B cell (primary cell): Measurements from ENCODE around the gene ATXN1. TPM values are rescaled to one million over a fixed set of nuclear protein-coding genes. Genes with fewer than 3 reads are reported as not detected.

Experiments used
- ATAC-seq: fragments of 200-7000 bp; cut with Tn5 transposase; one replicate; pipeline ENCODE4 v1.10.0; 2021; ENCODE audit warnings: low read depth, mild to moderate bottlenecking, moderate number of reproducible peaks, moderate library complexity
- CTCF ChIA-PET: fragments of 350-600 bp; sonication (Branson Sonifier 250); formaldehyde crosslinking; loops from one replicate; lab custom pipeline; 2021; ENCODE audit warnings: antibody characterized with exemption, inconsistent platforms; lab: Charles Lee
- POLR2A ChIA-PET: fragments of 350-600 bp; sonication (Branson Sonifier 250); formaldehyde crosslinking; loops from one replicate; lab custom pipeline; 2021; ENCODE audit warnings: antibody characterized with exemption; lab: Charles Lee
- DNase-seq: peaks from one replicate; pipeline ENCODE4 v3.0.0; 2013
- H2AFZ ChIP-seq: 2 replicates; pipeline ENCODE4 v1.6.1; 2012; ENCODE audit warnings: mild to moderate bottlenecking, low read depth, low read length; ENCODE audit not compliant: insufficient read depth, poor library complexity, severe bottlenecking
- H3K27ac ChIP-seq, 2 donors: 1 replicate in 1 of 2; 2 replicates in 1 of 2; pipeline ENCODE4 v1.5.1; 2012 to 2013; ENCODE audit warnings: low read length in 2 of 2, mild to moderate bottlenecking in 2 of 2, moderate library complexity in 1 of 2
- H3K27me3 ChIP-seq, 4 experiments: fragments of 200-600 bp in 1 of 4; sonication (generic) in 1 of 4; replicated peaks in 1 of 4; 1 replicate in 2 of 4; 2 replicates in 2 of 4; pipeline versions ENCODE4 v1.6.1 to v1.7.0; 2013 to 2016; ENCODE audit warnings: low read length in 3 of 4, mild to moderate bottlenecking in 2 of 4, mixed read lengths in 1 of 4, moderate library complexity in 1 of 4; ENCODE audit not compliant: insufficient read depth in 4 of 4, control insufficient read depth in 3 of 4; ENCODE audit errors: control extremely low read depth in 1 of 4
- H3K36me3 ChIP-seq, 2 experiments: replicated peaks in 1 of 2; 1 replicate in 1 of 2; 2 replicates in 1 of 2; pipeline versions ENCODE4 v1.6.1 to v1.7.1; 2013; ENCODE audit warnings: low read length in 1 of 2; ENCODE audit not compliant: insufficient read depth in 2 of 2, control insufficient read depth in 1 of 2; ENCODE audit errors: control extremely low read depth in 1 of 2, extremely low read depth in 1 of 2
- H3K4me1 ChIP-seq, 2 donors: fragments of 200-600 bp in 1 of 2; sonication (generic) in 1 of 2; 1 replicate in 1 of 2; 2 replicates in 1 of 2; pipeline versions ENCODE4 v1.5.1 to v1.6.1; 2013 to 2017; ENCODE audit warnings: low read length in 2 of 2; ENCODE audit not compliant: control insufficient read depth in 2 of 2, insufficient read depth in 2 of 2
- H3K4me2 ChIP-seq: replicated peaks from 2 replicates; pipeline ENCODE3; 2012; ENCODE audit warnings: mild to moderate bottlenecking, low read depth, low read length; ENCODE audit not compliant: poor library complexity, severe bottlenecking
- H3K4me3 ChIP-seq, 5 experiments: fragments of 200-600 bp in 1 of 5; sonication (generic) in 1 of 5; 1 replicate in 3 of 5; 2 replicates in 2 of 5; pipeline versions ENCODE4 v1.5.1 to v1.7.0; 2011 to 2016; ENCODE audit warnings: low read length in 4 of 5, mild to moderate bottlenecking in 4 of 5, low read depth in 2 of 5, control low read depth in 1 of 5, moderate library complexity in 1 of 5; ENCODE audit not compliant: insufficient read depth in 1 of 5; ENCODE audit errors: control extremely low read depth in 1 of 5, extremely low read depth in 1 of 5
- H3K79me2 ChIP-seq: fragments of 200-600 bp; sonication (generic); one replicate; pipeline ENCODE4 v1.6.0; 2016; ENCODE audit warnings: low read length; ENCODE audit not compliant: control insufficient read depth, insufficient read depth
- H3K9ac ChIP-seq: fragments of 200-600 bp; sonication (generic); 2 replicates; pipeline ENCODE4 v1.6.1; 2017; ENCODE audit warnings: mild to moderate bottlenecking, low read length, moderate library complexity
- H3K9me3 ChIP-seq, 3 donors: one replicate each; pipeline versions ENCODE4 v1.6.1 to v1.7.1; 2013; ENCODE audit warnings: low read length in 2 of 3; ENCODE audit not compliant: control insufficient read depth in 2 of 3, insufficient read depth in 1 of 3; ENCODE audit errors: control extremely low read depth in 1 of 3
- H4K20me1 ChIP-seq: 2 replicates; pipeline ENCODE4 v1.6.0; 2012; ENCODE audit warnings: mild to moderate bottlenecking, low read length; ENCODE audit not compliant: insufficient read depth, control insufficient read depth, poor library complexity, severe bottlenecking
- H3K27ac Mint-ChIP-seq: one replicate; pipeline ENCODE4 v1.8.0; 2021; ENCODE audit warnings: mixed read lengths
- H3K27me3 Mint-ChIP-seq: one replicate; pipeline ENCODE4 v1.8.0; 2021; ENCODE audit warnings: mixed read lengths
- H3K4me1 Mint-ChIP-seq: one replicate; pipeline ENCODE4 v1.8.0; 2021; ENCODE audit warnings: mixed read lengths
- H3K4me3 Mint-ChIP-seq: one replicate; pipeline ENCODE4 v1.8.0; 2021; ENCODE audit warnings: mixed read lengths
- H3K9me3 Mint-ChIP-seq: one replicate; pipeline ENCODE4 v1.8.0; 2022; ENCODE audit warnings: mixed read lengths; ENCODE audit not compliant: insufficient read depth
- CTCF ChIP-seq: fragments of 200-600 bp; IDR thresholded peaks from one replicate; pipeline ENCODE4 v1.8.0; 2022; ENCODE audit warnings: antibody characterized with exemption, mild to moderate bottlenecking
- EZH2 ChIP-seq: IDR thresholded peaks from 2 replicates; pipeline ENCODE4 v1.6.1; 2012; ENCODE audit warnings: borderline replicate concordance, low read depth, mild to moderate bottlenecking, moderate library complexity, low read length; ENCODE audit not compliant: insufficient read depth, poor library complexity, severe bottlenecking
- WGBS: methylation state at CpG from one replicate; pipeline ENCODE4 v1.1.5; 2013; ENCODE audit warnings: missing lambda C conversion rate; ENCODE audit not compliant: insufficient coverage; 5-methylcytosine and 5-hydroxymethylcytosine counted together
- intact Hi-C: fragments of 100-400 bp; cut with micrococcal nuclease; formaldehyde crosslinking; loops from one replicate; pipeline ENCODE4 v1.10.0; 2022
- polyA plus RNA-seq: library from polyadenylated mRNA; depleted of rRNA; stranded (reverse); fragments of >200 nt; gene quantifications from 2 replicates; pipeline ENCODE4 v1.2.3, GENCODE V29; 2012
- total RNA-seq, 2 donors: library from RNA; stranded (reverse); fragments of 120-200 nt in 1 of 2; gene quantifications; 1 replicate in 1 of 2; 2 replicates in 1 of 2; pipeline versions ENCODE4 v1.2.3 to v1.2.4, GENCODE V29; 2013 to 2022

ATXN1 gene
- total and polyA plus RNA-seq, 2 donors (not counting 1 experiment from before 2014, with no cell fraction given), result 5.7 to 63.8 TPM

- H3K4me3 ChIP-seq, result no peak overlapping the region
- ATAC-seq (no peak), DNase-seq (no peak)
- no peaks in the 10 kb centered on the region for H4K20me1 ChIP-seq
- H3K4me1 ChIP-seq, result no peaks in the 10 kb centered on the region
- TF ChIP-seq CTCF (no peak), EZH2 (no peak)
- no peaks in the 10 kb centered on the region for H3K9me3 Mint-ChIP-seq
- H2AFZ ChIP-seq, result no peak overlapping the region
- H3K9ac ChIP-seq, result no peak overlapping the region
- H3K27me3 Mint-ChIP-seq, result no peaks in the 10 kb centered on the region
- intact Hi-C loops, result no loop called here
- H3K4me1 Mint-ChIP-seq, result peaks cover 1% of the 10 kb centered on the region
- no peak overlapping the region for H3K27ac Mint-ChIP-seq
- H3K9me3 ChIP-seq, result no peaks in the 10 kb centered on the region
- H3K79me2 ChIP-seq, result no peaks in the 10 kb centered on the region
- ChIA-PET CTCF (no interaction called here), POLR2A (no interaction called here)
- no peak overlapping the region for H3K4me3 Mint-ChIP-seq
- H3K4me2 ChIP-seq, result no peak overlapping the region
- no peaks in the 10 kb centered on the region for H3K36me3 ChIP-seq
- H3K27me3 ChIP-seq, result no peaks in the 10 kb centered on the region
- no CpG with 5 or more reads among the region's 2 CpGs for WGBS
- no peak overlapping the region for H3K27ac ChIP-seq
These were observed 84.9 kb downstream of the ATXN1 start for GRCh38 chr6:16676376-16676775.

GRCh38 chr6:16674801-16675392, 86.4 kb downstream of the ATXN1 start:
- Histone ChIP-seq H3K36me3 (no peaks in the 10 kb centered on the region), H3K4me3 (no peak overlapping the region), H2AFZ (no peak overlapping the region), H4K20me1 (no peaks in the 10 kb centered on the region), H3K4me2 (no peak overlapping the region), H3K79me2 (no peaks in the 10 kb centered on the region), H3K9ac (no peak overlapping the region), H3K27me3 (no peaks in the 10 kb centered on the region), H3K4me1 (peaks cover 0 to 7% of the 10 kb centered on the region in 2 donors), H3K9me3 (no peaks in the 10 kb centered on the region), H3K27ac (no peak overlapping the region)
- H3K4me1 Mint-ChIP-seq, result peaks cover 15% of the 10 kb centered on the region
- DNase-seq (no peak), ATAC-seq (no peak)
- no peak for TF ChIP-seq CTCF
- no peak for TF ChIP-seq EZH2
- POLR2A ChIA-PET, result no interaction called here
- no peak overlapping the region for H3K4me3 Mint-ChIP-seq
- CTCF ChIA-PET, result no interaction called here
- no peaks in the 10 kb centered on the region for H3K27me3 Mint-ChIP-seq
- intact Hi-C loops, result no loop called here
- H3K27ac Mint-ChIP-seq, result no peak overlapping the region
- H3K9me3 Mint-ChIP-seq, result no peaks in the 10 kb centered on the region
- WGBS, result 90% methylated on average over 4 of the region's 4 CpGs
